ENCODE results near the gene NES. TPM values are rescaled to one million over a fixed set of nuclear protein-coding genes. Genes with fewer than 3 reads are reported as not detected.

The NES gene
- total RNA-seq, 1 experiment from 2014 or later: 356 TPM

DNA sequence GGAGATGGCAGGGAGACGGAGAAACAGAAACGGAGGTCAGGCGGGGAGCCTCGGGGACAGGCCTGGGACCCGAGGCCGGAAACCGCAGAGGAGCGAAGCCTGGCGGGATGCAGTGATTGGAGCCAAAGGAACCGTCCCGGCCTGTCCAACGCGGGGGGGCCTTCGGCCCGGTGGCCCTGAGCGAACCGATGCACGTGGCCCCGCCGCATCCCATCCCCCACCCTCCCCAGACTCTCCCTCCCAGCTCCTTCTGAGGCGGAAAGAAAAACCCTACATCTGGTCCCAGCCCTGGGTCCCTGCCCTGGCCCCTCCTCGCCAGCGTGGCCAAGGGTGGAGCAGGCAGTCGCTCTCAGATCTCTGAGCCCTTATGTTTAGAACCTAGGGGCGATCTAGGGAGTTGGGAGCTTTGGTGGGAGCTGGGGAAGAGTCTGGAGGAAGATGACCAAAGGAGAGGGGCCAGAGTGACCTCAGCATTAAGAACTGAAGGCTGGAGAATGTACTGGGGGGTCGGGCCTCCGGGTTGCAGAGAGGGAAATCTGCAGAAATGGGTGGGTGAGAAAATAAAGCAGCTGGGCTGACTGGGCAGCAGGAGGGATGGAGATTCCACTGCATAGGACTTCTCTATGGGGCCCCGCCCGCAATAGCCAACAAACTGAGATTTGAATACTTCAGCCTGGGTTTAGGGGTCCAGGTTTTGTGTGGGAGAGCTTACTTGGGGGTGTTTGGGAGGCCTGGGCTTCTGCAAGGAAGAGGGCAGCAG lies 29.6 kb upstream of the NES start:
- peak overlapping the region; percentile 52 for H3K4me3 ChIP-seq
- H3K36me3 ChIP-seq: no peaks in the 10 kb centered on the region
- peak; percentile 36 to 48 for DNase-seq
- peaks cover 18% of the 10 kb centered on the region for H3K27me3 ChIP-seq
- H3K9me3 ChIP-seq (replicated peaks): no peaks in the 10 kb centered on the region
- no peak overlapping the region for H3K27ac ChIP-seq
- peaks cover 25% of the 10 kb centered on the region for H3K4me1 ChIP-seq

DNA sequence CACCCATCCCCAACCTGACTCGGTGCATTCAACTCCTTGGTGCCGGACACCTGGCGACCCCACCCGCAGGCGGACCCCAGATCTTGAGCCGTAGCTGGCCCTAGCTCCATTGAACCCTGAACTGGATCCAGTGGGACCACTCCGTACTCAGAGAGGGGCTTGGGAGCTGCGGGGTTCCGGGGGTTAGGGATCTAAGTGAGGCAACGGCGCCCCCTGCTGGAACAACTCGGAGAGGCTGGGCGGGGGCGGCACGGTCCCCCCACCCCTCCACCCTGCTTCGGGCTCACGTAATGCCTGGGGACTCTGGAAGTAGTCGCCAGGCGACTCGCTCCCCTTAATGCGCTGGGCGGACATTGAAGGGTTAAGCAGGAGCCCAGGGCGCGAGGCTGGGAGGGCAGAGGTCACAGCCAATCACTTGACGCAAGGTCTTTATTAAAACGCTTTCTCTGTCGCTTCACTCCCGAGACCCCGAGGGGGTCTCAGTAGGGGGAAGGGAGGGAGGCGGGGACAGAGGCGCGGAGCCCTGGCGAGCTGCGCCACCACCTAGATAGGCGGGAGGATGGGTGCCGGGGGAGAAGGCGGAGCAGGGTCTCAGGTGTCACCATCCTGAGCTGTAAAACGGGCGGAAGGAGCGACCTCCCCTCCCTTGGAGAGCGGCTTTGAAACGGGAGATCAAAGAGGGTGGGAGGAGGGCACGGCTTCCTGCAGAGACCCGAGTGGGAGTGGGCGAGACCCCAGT lies 28.9 kb upstream of the NES start:
- Histone ChIP-seq H3K4me3 (peak overlapping the region; percentile 52), H3K36me3 (no peaks in the 10 kb centered on the region), H3K27me3 (peaks cover 18% of the 10 kb centered on the region), H3K4me1 (peaks cover 25% of the 10 kb centered on the region), H3K27ac (no peak overlapping the region), H3K9me3 (replicated peaks) (no peaks in the 10 kb centered on the region)
- DNase-seq: peak; percentile 71 to 78

DNA sequence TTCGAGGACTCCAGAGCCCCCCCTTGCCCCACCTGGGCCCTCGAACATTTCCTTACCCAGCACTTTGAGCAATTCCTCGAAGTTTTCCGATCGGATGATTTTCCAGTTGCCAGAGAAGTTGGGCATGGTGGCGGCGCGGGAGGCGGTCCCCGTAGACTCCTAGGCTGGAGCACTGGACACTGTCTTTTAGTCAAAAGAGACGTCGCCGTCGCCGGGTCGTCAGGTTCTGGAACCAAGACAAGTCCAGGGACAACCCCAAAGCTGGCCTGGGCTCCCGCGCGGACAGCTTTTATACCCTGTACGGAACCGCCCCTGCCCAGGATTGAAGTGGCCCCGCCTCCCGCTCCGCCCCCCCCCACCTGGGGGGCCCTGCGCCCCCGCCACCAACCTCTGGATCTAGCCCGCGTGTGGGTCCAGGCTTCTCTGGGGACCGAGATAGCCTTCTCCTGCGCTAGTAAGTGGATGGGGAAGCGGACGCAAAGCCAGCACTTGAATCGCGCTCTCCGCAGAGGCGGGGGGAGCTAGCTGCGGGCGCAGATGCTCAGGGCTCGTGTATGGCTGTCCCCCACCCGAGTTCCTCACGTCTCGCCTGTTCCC lies 28.2 kb upstream of the NES start, which contains the start of gene CRABP2:
Gene CRABP2, minus strand, starts transcription at position 263 of the 597 bp plus-strand sequence. Its CDS starts 137 bp downstream, at position 126.
- no peaks in the 10 kb centered on the region for H3K9me3 ChIP-seq (replicated peaks)
- H3K27ac ChIP-seq: no peak within 1 kb of the TSS
- DNase-seq: no peak
- peaks cover 18% of the 10 kb centered on the region for H3K27me3 ChIP-seq
- H3K4me1 ChIP-seq: peaks cover 25% of the 10 kb centered on the region
- H3K36me3 ChIP-seq: no peaks in the 10 kb centered on the region
- H3K4me3 ChIP-seq: peak within 1 kb of the TSS; percentile 52

DNA sequence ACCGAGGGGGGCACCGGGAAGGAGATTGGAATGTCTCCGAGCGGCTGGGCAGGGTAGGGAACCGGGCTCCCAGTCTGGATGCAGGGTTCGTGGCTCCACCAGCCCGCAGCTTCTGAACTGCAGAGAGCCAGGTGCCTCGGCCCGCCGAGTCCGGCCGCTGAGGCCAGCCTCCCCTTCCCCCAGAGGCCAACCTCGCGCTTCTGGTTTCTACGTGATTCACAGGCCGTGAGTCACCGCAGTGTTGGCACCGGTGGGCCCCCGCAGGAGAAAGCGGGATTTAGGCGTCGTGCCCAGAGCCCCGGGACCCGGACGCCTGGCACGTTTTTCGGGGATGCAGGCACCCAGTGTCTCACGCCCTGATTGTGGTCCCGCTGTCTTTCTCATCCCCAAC lies 27.7 kb upstream of the NES start:
- H3K27ac ChIP-seq: no peak overlapping the region
- peaks cover 23% of the 10 kb centered on the region for H3K4me1 ChIP-seq

DNA sequence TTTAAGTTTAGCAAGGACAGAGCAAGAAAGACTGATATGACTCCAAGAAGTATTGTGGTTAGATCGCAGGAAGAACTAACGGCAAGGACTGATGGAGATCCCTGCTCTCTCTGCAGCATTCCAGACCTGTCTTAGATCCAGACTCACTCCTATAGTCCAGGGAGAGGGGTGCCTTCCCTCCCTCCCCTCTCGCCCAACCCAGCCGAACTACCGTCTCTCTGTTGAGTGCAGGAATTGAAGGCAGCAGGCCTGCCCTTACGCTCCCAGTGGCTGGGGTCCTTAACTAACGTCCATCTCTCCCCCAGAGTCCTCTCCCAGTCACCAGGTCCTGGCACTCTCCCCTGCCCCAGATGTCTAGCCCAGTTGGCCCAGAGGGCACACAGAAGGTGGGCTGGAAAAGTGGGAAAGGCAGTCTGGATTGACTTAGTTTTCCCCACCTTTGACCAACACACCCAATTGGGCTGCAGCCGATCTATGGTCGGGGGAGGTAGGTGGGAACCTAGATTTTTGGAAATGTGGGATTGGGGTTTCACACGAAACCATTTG lies 27.0 kb upstream of the NES start:
- no peak overlapping the region for H3K4me3 ChIP-seq
- H3K36me3 ChIP-seq: no peaks in the 10 kb centered on the region
- no peak for DNase-seq
- peaks cover 18% of the 10 kb centered on the region for H3K27me3 ChIP-seq
- H3K9me3 ChIP-seq (replicated peaks): no peaks in the 10 kb centered on the region
- H3K4me1 ChIP-seq: peaks cover 18% of the 10 kb centered on the region
- H3K27ac ChIP-seq: no peak overlapping the region

More for the DNA sequence above, 27.7 kb upstream of the NES start:
- Histone ChIP-seq H3K27me3 (peaks cover 18% of the 10 kb centered on the region), H3K36me3 (no peaks in the 10 kb centered on the region), H3K9me3 (replicated peaks) (no peaks in the 10 kb centered on the region), H3K4me3 (peak overlapping the region; percentile 52)
- peak; percentile 35 to 37 for DNase-seq

DNA sequence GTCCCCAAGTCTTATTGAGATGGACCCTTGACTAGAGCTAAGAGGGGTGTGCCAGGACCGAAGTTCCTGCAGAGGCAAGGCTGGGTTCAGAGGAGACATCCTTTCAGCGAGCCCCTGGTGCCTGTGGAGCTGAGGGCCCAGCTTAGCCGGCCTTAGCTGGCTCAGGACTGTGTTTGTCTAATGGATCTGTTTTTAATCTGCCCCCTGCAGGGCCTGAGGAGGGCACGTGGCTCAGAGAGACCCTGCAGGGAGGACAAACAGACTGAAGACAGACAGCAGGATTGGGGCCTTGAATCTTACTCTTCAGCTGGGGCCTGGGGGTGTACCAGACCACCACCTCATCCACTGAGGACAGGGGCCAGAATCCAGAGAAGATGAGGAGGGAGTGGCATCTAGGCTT lies 26.5 kb upstream of the NES start:
- H3K4me1 ChIP-seq: peaks cover 18% of the 10 kb centered on the region
- no peaks in the 10 kb centered on the region for H3K9me3 ChIP-seq (replicated peaks)
- DNase-seq: peak; percentile 18 to 34
- peaks cover 18% of the 10 kb centered on the region for H3K27me3 ChIP-seq
- no peaks in the 10 kb centered on the region for H3K36me3 ChIP-seq
- H3K27ac ChIP-seq: no peak overlapping the region
- H3K4me3 ChIP-seq: no peak overlapping the region

DNA sequence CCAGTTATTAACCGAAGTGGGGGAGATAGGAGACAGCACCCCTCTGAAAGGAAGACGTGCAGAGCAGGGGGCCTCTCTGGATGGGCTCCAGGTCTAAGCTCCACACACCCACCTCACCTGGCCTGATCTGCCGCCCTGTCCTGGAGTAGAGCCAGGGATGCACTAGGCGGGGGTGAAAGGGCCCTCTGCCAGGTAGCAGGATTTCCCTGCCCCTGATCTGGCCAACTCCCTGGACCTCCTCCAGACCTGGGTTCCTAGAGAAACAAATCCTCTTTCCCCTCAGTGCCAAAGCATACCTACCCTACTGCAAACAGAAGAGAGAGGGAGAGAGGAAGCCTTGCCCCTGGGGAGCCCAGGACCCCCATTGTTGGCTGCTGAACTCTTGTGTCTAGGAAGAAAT lies 26.1 kb upstream of the NES start:
- H3K9me3 ChIP-seq (replicated peaks): no peaks in the 10 kb centered on the region
- H3K4me1 ChIP-seq: peaks cover 18% of the 10 kb centered on the region
- no peak overlapping the region for H3K27ac ChIP-seq
- no peaks in the 10 kb centered on the region for H3K36me3 ChIP-seq
- no peak overlapping the region for H3K4me3 ChIP-seq
- peaks cover 18% of the 10 kb centered on the region for H3K27me3 ChIP-seq
- DNase-seq: no peak

DNA sequence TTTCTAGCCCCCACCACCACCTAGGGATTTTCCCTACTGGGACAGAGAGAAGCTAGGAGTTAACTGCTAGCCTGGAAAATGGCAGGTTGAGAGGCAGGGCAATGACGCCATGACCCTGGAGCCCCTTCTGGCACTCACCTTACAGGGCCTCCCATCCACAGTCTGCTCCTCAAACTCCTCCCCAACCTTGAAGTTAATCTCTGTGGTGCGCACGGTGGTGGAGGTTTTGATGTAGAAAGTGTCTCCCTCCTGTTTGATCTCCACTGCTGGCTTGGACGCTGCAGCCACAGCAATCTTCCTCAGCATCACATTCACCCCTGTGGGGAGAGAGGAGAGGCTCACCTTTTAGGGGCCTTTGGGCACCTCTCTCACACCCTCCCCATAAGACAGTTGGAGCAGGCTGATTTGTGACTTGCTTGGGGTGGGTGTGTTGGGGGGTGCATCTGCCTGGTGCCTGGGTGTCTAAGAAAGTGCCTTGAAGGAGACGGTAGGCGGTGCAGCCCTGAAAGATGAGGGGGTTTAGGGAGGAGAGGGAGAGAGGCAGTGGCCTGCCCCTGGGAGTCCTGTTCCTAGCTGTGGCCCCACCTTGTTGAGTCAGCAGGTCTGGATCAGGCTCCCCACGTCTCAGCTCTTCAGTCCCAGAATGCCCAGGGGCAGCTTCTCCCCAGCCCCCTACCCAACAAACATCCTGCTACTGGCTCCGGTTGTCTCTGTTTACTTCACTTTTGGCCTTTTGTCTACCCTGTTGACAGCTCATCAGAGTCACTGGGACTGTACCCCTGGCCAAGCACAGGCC lies 23.7 kb upstream of the NES start:
- no peak overlapping the region for H3K4me3 ChIP-seq
- H3K27ac ChIP-seq: no peak overlapping the region

DNA sequence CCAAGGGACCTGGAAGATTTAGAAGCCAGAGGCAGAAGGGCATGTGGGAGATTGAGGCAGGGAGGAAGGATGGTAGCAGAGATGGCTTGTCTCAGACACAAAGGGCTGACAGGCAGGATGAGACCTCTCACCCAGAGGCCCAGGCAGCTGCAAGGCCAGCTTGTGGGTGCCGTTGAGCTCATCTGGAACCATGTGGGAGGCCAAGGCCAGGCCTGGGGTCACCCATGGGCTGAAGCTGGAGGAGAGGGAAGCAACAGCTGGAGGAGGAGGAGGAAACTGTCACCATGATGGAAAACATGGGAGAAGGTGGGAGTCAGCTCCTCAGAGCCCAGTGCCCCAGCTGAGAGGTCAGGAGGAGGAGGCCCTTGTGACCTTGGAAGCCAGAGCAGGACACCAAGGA lies 21.8 kb upstream of the NES start:
- Histone ChIP-seq H3K27ac (no peak overlapping the region), H3K4me3 (no peak overlapping the region), H3K36me3 (no peaks in the 10 kb centered on the region), H3K4me1 (peaks cover 11% of the 10 kb centered on the region), H3K27me3 (peaks cover 8% of the 10 kb centered on the region), H3K9me3 (replicated peaks) (no peaks in the 10 kb centered on the region)
- DNase-seq: no peak

More for the DNA sequence above, 23.7 kb upstream of the NES start:
- DNase-seq: no peak
- Histone ChIP-seq H3K9me3 (replicated peaks) (no peaks in the 10 kb centered on the region), H3K4me1 (peaks cover 23% of the 10 kb centered on the region), H3K27me3 (peaks cover 18% of the 10 kb centered on the region), H3K36me3 (no peaks in the 10 kb centered on the region)

DNA sequence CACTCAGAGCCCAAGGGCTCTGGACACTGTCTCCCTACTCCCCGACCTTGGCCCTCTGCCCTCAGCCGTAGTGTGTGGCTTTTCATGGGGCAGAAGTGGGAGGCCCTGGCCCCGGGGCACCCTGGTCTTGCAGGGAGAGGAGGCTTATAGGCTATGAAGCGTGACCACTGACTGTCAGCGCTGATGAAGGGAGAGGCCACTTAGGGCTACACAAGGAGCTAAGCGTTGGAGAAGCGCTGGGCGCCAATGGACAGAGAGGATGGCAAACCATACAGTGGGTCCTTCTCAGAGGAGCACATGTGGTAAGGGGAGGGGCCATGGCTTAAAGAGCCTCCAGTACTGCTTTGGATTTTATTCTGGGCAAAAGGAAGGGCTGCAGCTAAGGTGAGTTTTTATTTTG lies 20.3 kb upstream of the NES start:
- Histone ChIP-seq H3K4me3 (no peak overlapping the region), H3K9me3 (replicated peaks) (no peaks in the 10 kb centered on the region), H3K36me3 (no peaks in the 10 kb centered on the region), H3K27me3 (0 out of 2 replicates have a peak, but pooled peaks cover under 1% of the 10 kb centered on the region), H3K27ac (no peak overlapping the region), H3K4me1 (peaks cover 12% of the 10 kb centered on the region)
- peak; percentile 13 to 37 for DNase-seq

DNA sequence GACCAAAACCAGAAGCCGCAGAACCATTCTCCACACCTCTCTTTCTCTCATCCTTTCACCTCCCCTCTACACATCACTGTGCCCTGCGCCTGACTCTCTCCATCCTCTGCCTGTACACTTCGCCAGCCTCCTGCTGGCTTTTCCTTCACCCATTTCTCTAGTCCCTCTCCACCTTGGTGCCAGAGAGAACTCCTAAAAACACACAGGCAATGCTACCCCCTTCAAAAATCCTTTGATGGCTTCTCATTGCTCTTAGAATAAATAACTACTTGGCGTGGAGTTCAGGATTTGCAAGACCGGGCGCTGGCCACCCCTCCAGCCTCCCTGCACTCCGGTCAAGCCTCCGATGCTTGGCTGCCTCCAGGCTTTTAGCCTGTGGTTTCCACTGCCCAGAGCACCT lies 19.5 kb upstream of the NES start:
- Histone ChIP-seq H3K36me3 (no peaks in the 10 kb centered on the region), H3K27me3 (peaks cover 8% of the 10 kb centered on the region; the same call in 1 of the 2 replicates), H3K9me3 (replicated peaks) (no peaks in the 10 kb centered on the region), H3K4me3 (no peak overlapping the region), H3K27ac (no peak overlapping the region), H3K4me1 (peaks cover 20% of the 10 kb centered on the region)
- no peak for DNase-seq

DNA sequence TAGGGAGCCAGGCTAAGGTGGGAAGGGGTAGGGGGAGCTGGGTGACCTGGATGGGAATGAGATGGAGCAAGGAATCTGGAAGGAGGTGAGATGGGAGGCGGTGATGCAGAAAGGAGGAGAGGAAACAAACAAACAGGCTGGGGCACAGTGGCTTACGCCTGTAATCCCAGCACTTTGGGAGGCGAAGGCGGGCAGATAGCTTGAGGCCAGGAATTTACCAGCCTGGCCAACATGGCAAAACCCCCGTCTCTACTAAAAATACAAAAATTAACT lies 17.4 kb upstream of the NES start:
- Histone ChIP-seq H3K9me3 (replicated peaks) (no peaks in the 10 kb centered on the region), H3K4me3 (no peak overlapping the region), H3K4me1 (peaks cover 39% of the 10 kb centered on the region), H3K36me3 (no peaks in the 10 kb centered on the region), H3K27ac (no peak overlapping the region), H3K27me3 (peaks cover 11% of the 10 kb centered on the region; the same call in 1 of the 2 replicates)
- no peak for DNase-seq

DNA sequence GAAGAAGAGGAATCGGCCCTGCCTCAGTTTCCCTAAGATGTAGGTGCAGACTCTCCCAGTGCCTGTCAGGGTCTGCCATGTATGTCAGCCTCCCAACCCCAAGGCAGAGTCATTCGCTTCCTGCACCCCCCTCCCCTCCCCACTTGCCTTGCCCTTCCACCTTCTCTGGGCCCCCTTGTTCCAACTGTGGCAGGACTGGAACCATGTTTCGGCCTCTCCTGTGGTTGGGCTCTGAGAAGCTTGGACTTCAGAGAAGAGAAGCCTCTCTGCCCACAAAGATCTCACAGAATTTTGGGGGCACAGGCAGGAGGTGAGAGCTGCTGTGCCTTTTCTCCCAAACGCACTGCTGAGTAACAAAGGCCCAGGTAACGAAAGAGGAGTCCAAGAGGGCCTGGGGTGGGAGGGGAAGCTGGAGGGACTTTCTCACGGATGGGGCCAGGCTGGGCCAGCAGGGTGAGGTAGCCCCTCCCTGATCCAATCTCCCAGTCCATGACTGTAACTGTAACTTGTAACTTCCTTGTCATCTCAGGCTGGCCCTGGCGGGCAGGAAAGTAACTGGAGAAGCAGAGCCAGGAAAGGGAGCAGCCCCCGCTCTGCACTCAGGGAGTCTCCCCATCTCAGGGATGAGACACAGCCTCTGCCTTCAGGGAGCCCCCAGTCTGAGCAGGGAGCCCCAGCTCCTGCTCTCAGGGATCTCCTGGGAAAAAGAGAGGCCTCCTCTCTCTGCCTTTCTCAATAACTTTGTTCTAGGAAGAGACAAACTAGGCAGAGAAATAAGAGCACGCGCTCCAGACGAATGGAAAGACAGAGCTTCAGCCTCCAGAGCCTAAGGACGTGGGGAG lies 16.9 kb upstream of the NES start:
- Histone ChIP-seq H3K9me3 (replicated peaks) (no peaks in the 10 kb centered on the region), H3K27ac (no peak overlapping the region), H3K4me1 (peaks cover 40% of the 10 kb centered on the region), H3K27me3 (peaks cover 11% of the 10 kb centered on the region; the same call in 1 of the 2 replicates), H3K4me3 (no peak overlapping the region), H3K36me3 (no peaks in the 10 kb centered on the region)
- DNase-seq: peak in 1 of 2 experiments; percentile 41
